Measurements from ENCODE around the gene ATP13A2.

ATP13A2 gene

GRCh38 chr1:17031436-17031835 is 19.7 kb upstream of the ATP13A2 start:
- DNase-seq, result no peak

GRCh38 chr1:17030206-17030605 is 18.5 kb upstream of the ATP13A2 start:
- DNase-seq, result no peak

- DNase-seq, result no peak
These were observed 17.0 kb upstream of the ATP13A2 start for GRCh38 chr1:17028662-17029188.

DNA sequence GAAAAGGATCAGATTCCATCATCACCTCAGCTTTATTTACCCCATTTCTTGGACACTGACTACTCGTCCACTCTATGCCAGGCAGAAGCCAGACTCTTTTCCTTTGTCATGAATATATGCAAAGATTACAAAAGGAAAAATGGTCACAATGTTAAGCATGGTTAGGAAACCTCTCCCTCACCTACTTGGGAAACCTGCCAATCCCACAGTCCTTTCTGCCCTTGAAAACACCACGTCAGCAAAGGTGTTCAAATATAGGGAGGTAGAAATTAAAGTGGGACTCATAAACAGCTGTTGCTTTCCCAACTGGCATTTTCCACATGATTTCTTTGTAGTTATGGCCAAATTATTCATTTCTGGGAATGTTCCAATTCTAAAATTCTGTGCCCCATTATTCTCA is 16.2 kb upstream of the ATP13A2 start:
- no peak for DNase-seq

DNA sequence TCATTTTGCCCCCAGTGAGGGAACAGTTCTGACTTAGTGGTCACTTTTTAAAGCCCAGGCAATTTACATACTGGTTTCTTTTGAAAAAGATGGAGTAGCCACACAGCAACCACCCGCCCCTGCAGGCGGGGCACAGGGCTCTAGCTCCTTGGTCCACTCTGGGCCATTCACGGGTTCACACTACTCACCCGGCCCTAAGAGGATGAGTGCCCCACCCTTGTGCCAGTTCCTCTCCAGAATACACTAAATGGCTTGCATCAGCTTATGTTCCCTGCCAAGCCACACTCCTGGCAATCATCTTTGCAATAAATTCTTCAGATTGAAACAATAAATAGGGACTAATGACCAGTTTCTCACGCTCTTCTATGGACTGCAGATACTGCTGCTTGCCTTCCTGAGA is 15.7 kb upstream of the ATP13A2 start:
- no peak for DNase-seq

GRCh38 chr1:17024721-17025120 is 13.0 kb upstream of the ATP13A2 start:
- DNase-seq, result no peak

DNA sequence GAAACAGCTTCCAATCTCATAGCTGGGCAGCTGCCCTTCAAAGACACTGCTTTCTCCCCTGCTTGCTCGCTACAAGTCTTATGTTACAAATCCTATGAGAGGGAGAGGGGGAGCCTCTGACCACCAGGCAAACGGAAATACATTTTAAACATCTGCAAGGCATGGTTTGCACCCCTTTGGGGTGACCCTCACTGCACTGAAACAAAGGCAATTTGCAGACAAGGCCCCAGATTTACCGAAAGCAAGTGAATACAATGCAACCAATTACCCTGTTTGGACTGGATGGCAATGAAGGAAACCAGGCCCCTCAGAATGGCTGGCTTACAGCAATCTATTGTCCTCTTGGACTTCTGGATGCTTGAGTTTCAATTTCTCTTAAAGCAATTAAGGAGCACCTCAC is 11.8 kb upstream of the ATP13A2 start:
- no peak for DNase-seq

- DNase-seq, result no peak
These were observed 11.4 kb upstream of the ATP13A2 start for GRCh38 chr1:17023102-17023501.

- DNase-seq, result no peak
These were observed 10.2 kb upstream of the ATP13A2 start for GRCh38 chr1:17021896-17022295.

GRCh38 chr1:17020502-17020901 is 8.8 kb upstream of the ATP13A2 start:
- DNase-seq, result peak; percentile 23

- DNase-seq, result no peak
These were observed 7.1 kb upstream of the ATP13A2 start for GRCh38 chr1:17018849-17019248.

- DNase-seq, result no peak
These were observed 5.7 kb upstream of the ATP13A2 start for GRCh38 chr1:17017435-17017834.

DNA sequence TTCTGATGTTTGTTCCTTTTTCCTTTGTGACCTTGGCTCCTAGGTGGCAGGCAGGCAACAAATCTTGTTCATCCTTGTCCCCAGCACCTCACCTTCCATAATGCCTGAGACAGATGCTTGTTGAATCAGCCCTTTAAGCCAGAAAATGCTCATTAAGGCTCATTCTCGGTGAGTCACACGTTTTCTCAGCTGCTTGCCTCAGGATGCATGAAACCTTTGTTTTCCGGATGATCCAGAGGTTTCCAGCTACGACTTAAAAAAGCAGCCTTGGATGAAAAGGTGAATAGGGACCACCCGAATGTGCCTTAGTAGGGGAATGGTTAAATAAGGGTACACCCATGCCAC is 4.6 kb upstream of the ATP13A2 start:
- peak; percentile 55 for DNase-seq

GRCh38 chr1:17014671-17015567 is 3.2 kb upstream of the ATP13A2 start:
- DNase-seq, result no peak

GRCh38 chr1:17013491-17014320 is 2.0 kb upstream of the ATP13A2 start:
- DNase-seq, result no peak

GRCh38 chr1:17012775-17013490 is 1.2 kb upstream of the ATP13A2 start:
- DNase-seq, result peak; percentile 76

DNA sequence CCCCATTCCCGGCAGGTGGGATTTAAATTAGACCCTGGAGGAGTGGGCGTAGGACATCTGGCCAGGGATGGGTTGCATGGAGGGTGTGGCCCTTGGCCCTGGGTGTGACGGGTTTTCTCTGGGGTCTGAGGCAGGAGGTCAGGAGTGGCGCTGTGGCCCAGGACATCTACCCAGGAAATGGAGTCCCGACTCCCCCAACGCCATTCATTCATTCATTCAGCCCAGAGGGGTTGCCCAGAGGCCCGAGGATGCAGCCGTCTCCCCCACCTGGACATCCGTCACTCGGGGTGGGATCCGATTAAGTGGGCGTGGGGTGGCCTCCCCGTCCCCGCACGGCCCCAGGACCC is 663 bp downstream of the ATP13A2 start:
- no peak for DNase-seq

- DNase-seq, result no peak
These were observed 2.0 kb downstream of the ATP13A2 start for GRCh38 chr1:17009706-17010105.

GRCh38 chr1:17008208-17008855 is 3.4 kb downstream of the ATP13A2 start:
- no peak for DNase-seq

- DNase-seq, result no peak
These were observed 4.6 kb downstream of the ATP13A2 start for GRCh38 chr1:17007121-17007520.

- DNase-seq, result no peak
These were observed 6.4 kb downstream of the ATP13A2 start for GRCh38 chr1:17005365-17005740.

- DNase-seq, result no peak
These were observed 7.0 kb downstream of the ATP13A2 start for GRCh38 chr1:17004466-17005364.
